NT2/D1 (cell line): Measurements from ENCODE around the gene TRAPPC3.
A peak's percentile ranks its signal among the peaks of the same experiment; 100 is the strongest.

Experiments
- DNase-seq: peaks from one replicate; pipeline ENCODE4 v3.0.0-alpha.2; 2011; ENCODE audit warnings: low read depth, low spot score
- H3K27me3 ChIP-seq: 2 replicates; pipeline ENCODE4 v1.6.0; 2011; ENCODE audit warnings: mild to moderate bottlenecking; ENCODE audit not compliant: insufficient read length, insufficient read depth
- H3K36me3 ChIP-seq: 2 replicates; pipeline ENCODE4 v1.6.1; 2011; ENCODE audit warnings: mild to moderate bottlenecking, low read length, mixed read lengths; ENCODE audit not compliant: insufficient read depth, insufficient read length
- H3K4me1 ChIP-seq: 2 replicates; pipeline ENCODE4 v1.5.1; 2011; ENCODE audit not compliant: insufficient read depth, insufficient read length
- H3K4me3 ChIP-seq: 2 replicates; pipeline ENCODE4 v1.5.1; 2011; ENCODE audit warnings: low read depth; ENCODE audit not compliant: insufficient read length
- H3K9ac ChIP-seq: 2 replicates; pipeline ENCODE4 v1.6.0; 2011; ENCODE audit warnings: low read depth; ENCODE audit not compliant: insufficient read length
- H3K9me3 ChIP-seq: 2 replicates; pipeline ENCODE4 v1.5.1; 2011; ENCODE audit warnings: mild to moderate bottlenecking, low read length; ENCODE audit not compliant: insufficient read depth
- SUZ12 ChIP-seq: IDR thresholded peaks from 2 replicates; pipeline ENCODE4 v1.6.1; 2011; ENCODE audit not compliant: insufficient read length, insufficient read depth; ENCODE audit errors: extremely low read depth
- YY1 ChIP-seq: IDR thresholded peaks from 2 replicates; pipeline ENCODE4 v1.6.1; 2011; ENCODE audit not compliant: insufficient read length, insufficient read depth
- ZNF274 ChIP-seq: IDR thresholded peaks from 2 replicates; pipeline ENCODE4 v1.6.1; 2011; ENCODE audit warnings: mild to moderate bottlenecking, low read depth, low read length

TRAPPC3 gene

GRCh38 chr1:36118447-36119204, 30.7 kb downstream of the TRAPPC3 start:
- H3K4me1 ChIP-seq = peaks cover 31% of the 10 kb centered on the region
- no peak for DNase-seq

GRCh38 chr1:36116901-36117300, 32.4 kb downstream of the TRAPPC3 start:
- TF ChIP-seq YY1 = no peak
- TF ChIP-seq ZNF274 = no peak
- TF ChIP-seq SUZ12 = no peak
- Histone ChIP-seq H3K9me3 (no peaks in the 10 kb centered on the region), H3K36me3 (no peaks in the 10 kb centered on the region), H3K4me3 (no peak overlapping the region), H3K27me3 (no peaks in the 10 kb centered on the region), H3K9ac (peak overlapping the region; percentile 6), H3K4me1 (peaks cover 36% of the 10 kb centered on the region)
- no peak for DNase-seq

More at GRCh38 chr1:36118447-36119204, 30.7 kb downstream of the TRAPPC3 start:
- Histone ChIP-seq H3K36me3 (no peaks in the 10 kb centered on the region), H3K4me3 (no peak overlapping the region), H3K9me3 (no peaks in the 10 kb centered on the region), H3K27me3 (peaks cover 15% of the 10 kb centered on the region), H3K9ac (no peak overlapping the region)
- TF ChIP-seq YY1 (no peak), ZNF274 (no peak), SUZ12 (no peak)

- Histone ChIP-seq H3K4me3 (no peak overlapping the region), H3K9me3 (no peaks in the 10 kb centered on the region), H3K36me3 (no peaks in the 10 kb centered on the region), H3K4me1 (peaks cover 36% of the 10 kb centered on the region), H3K9ac (no peak overlapping the region), H3K27me3 (no peaks in the 10 kb centered on the region)
- TF ChIP-seq SUZ12 (no peak), YY1 (no peak), ZNF274 (no peak)
- DNase-seq = no peak
Observed at GRCh38 chr1:36115931-36116330, 33.4 kb downstream of the TRAPPC3 start.

DNA sequence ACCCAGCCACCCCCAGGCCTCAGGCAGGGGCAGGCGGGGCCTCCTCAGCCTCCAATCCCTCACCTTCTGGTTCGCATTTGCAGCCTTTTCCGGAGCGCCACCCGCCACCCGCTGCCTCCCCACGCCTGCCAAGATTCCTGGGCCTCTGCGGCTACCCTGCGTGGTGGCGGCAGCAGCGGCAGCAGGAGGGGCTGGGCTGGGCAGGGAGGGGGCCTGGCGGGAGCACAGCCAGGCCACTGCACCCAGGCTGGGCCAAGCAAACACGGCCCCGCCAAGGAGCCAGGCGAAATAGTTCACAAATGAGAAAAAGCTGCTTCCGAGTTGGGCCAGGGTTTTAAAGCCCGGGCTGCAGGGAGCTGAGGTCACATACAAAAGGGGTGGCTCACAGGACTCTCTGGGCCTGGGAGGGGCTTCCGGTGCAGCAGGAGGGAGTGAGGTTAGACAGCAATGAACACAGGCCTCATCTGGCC, 34.1 kb downstream of the TRAPPC3 start:
- H3K9ac ChIP-seq = peak overlapping the region; percentile 34
- peaks cover 36% of the 10 kb centered on the region for H3K4me1 ChIP-seq
- H3K9me3 ChIP-seq = no peaks in the 10 kb centered on the region
- no peak for DNase-seq
- no peaks in the 10 kb centered on the region for H3K36me3 ChIP-seq
- H3K4me3 ChIP-seq = no peak overlapping the region
- no peaks in the 10 kb centered on the region for H3K27me3 ChIP-seq
- no peak for TF ChIP-seq YY1
- no peak for TF ChIP-seq SUZ12
- no peak for TF ChIP-seq ZNF274

DNA sequence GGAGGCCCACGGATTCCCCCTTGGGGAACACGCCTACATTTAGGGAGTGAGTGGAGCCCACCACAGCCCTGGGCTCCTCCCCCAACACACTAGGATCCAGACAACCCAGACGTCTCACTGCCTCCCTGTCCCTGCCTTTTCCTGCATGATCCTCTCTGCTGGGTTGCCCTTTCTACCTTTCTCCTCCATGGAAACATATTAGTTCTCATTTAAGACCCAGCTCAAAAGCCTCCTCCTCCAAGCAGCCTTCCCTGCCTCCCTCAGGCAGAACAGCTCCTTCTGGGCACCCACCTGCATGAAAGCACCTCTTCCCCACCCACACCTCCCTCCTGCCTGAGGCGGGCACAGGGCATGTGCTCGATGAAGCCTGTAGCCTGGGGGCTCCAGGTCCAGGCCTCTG, 34.9 kb downstream of the TRAPPC3 start:
- Histone ChIP-seq H3K4me1 (peaks cover 35% of the 10 kb centered on the region), H3K36me3 (no peaks in the 10 kb centered on the region), H3K27me3 (no peaks in the 10 kb centered on the region), H3K4me3 (no peak overlapping the region), H3K9me3 (no peaks in the 10 kb centered on the region), H3K9ac (peak overlapping the region; percentile 18)
- TF ChIP-seq ZNF274 (no peak), SUZ12 (no peak), YY1 (no peak)
- DNase-seq = no peak

- no peak overlapping the region for H3K4me3 ChIP-seq
- no peaks in the 10 kb centered on the region for H3K27me3 ChIP-seq
- DNase-seq = no peak
- TF ChIP-seq ZNF274 (no peak), YY1 (no peak), SUZ12 (no peak)
- H3K4me1 ChIP-seq = peaks cover 35% of the 10 kb centered on the region
- no peak overlapping the region for H3K9ac ChIP-seq
- H3K9me3 ChIP-seq = no peaks in the 10 kb centered on the region
- H3K36me3 ChIP-seq = no peaks in the 10 kb centered on the region
Observed at GRCh38 chr1:36112823-36113222, 36.5 kb downstream of the TRAPPC3 start.

- no peaks in the 10 kb centered on the region for H3K9me3 ChIP-seq
- no peak overlapping the region for H3K9ac ChIP-seq
- H3K27me3 ChIP-seq = no peaks in the 10 kb centered on the region
- TF ChIP-seq YY1 (no peak), ZNF274 (no peak), SUZ12 (no peak)
- DNase-seq = no peak
- peaks cover 40% of the 10 kb centered on the region for H3K4me1 ChIP-seq
- no peak overlapping the region for H3K4me3 ChIP-seq
- no peaks in the 10 kb centered on the region for H3K36me3 ChIP-seq
Observed at GRCh38 chr1:36111151-36111550, 38.1 kb downstream of the TRAPPC3 start.
